ENCODE measurements around the gene WDR93. TPM values are rescaled to one million over a fixed set of nuclear protein-coding genes. Genes with fewer than 3 reads are reported as not detected.
A peak's percentile ranks its signal among the peaks of the same experiment; 100 is the strongest.
"Not testable (repeated sequence)": the region's sequence is repeated elsewhere in the genome, so short reads cannot be mapped to it uniquely, and the experiment has no call there.

Gene WDR93
- total RNA-seq, 1 donor from 2014 or later, result 0.41 TPM

GRCh38 chr15:89680282-89680873, 10.2 kb upstream of the WDR93 start:
- no peak for FAIRE-seq
- DNase-seq (ENCODE audit: low spot score in 2 of 2), result no peak

GRCh38 chr15:89681146-89681545, 9.5 kb upstream of the WDR93 start:
- no peak for FAIRE-seq
- no peak for DNase-seq (ENCODE audit: low spot score in 2 of 2)

GRCh38 chr15:89685995-89686394, 4.6 kb upstream of the WDR93 start:
- DNase-seq (ENCODE audit: low spot score in 2 of 2) (no peak), FAIRE-seq (no peak)

GRCh38 chr15:89686522-89686921, 4.1 kb upstream of the WDR93 start:
- DNase-seq (ENCODE audit: low spot score in 2 of 2), result no peak
- no peak for FAIRE-seq

GRCh38 chr15:89689930-89690275, 708 bp upstream of the WDR93 start:
- not testable (repeated sequence) for FAIRE-seq

GRCh38 chr15:89693091-89693490, 2.5 kb downstream of the WDR93 start:
- FAIRE-seq (no peak), DNase-seq (ENCODE audit: low spot score in 2 of 2) (no peak)

More at GRCh38 chr15:89689930-89690275, 708 bp upstream of the WDR93 start:
- DNase-seq (ENCODE audit: low spot score in 2 of 2), result not testable (repeated sequence)

- no peak for DNase-seq (ENCODE audit: low spot score in 2 of 2)
- FAIRE-seq, result no peak
Measured at GRCh38 chr15:89693696-89694095, 3.1 kb downstream of the WDR93 start.

- DNase-seq (ENCODE audit: low spot score in 2 of 2) (no peak), FAIRE-seq (no peak)
Measured at GRCh38 chr15:89695198-89695597, 4.6 kb downstream of the WDR93 start.

GRCh38 chr15:89704411-89704810, 13.8 kb downstream of the WDR93 start:
- FAIRE-seq (no peak), DNase-seq (ENCODE audit: low spot score in 2 of 2) (no peak)

- FAIRE-seq, result no peak
- DNase-seq (ENCODE audit: low spot score in 2 of 2), result no peak
Measured at GRCh38 chr15:89707577-89707976, 17.0 kb downstream of the WDR93 start.

- FAIRE-seq (no peak), DNase-seq (ENCODE audit: low spot score in 2 of 2) (no peak)
Measured at GRCh38 chr15:89714775-89715174, 24.2 kb downstream of the WDR93 start.

GRCh38 chr15:89723031-89723430, 32.4 kb downstream of the WDR93 start:
- DNase-seq (ENCODE audit: low spot score in 2 of 2), result no peak
- no peak for FAIRE-seq

- DNase-seq (ENCODE audit: low spot score in 2 of 2), result no peak
- FAIRE-seq, result no peak
Measured at GRCh38 chr15:89724621-89725020, 34.0 kb downstream of the WDR93 start.

GRCh38 chr15:89725064-89725463, 34.5 kb downstream of the WDR93 start:
- no peak for FAIRE-seq
- no peak for DNase-seq (ENCODE audit: low spot score in 2 of 2)

- DNase-seq (ENCODE audit: low spot score in 2 of 2) (no peak), FAIRE-seq (no peak)
Measured at GRCh38 chr15:89728254-89728653, 37.6 kb downstream of the WDR93 start.

GRCh38 chr15:89731275-89731674, 40.7 kb downstream of the WDR93 start:
- FAIRE-seq, result no peak

GRCh38 chr15:89732451-89733172, 42.0 kb downstream of the WDR93 start:
- no peak for DNase-seq (ENCODE audit: low spot score in 2 of 2)
- FAIRE-seq, result no peak

More at GRCh38 chr15:89731275-89731674, 40.7 kb downstream of the WDR93 start:
- DNase-seq (ENCODE audit: low spot score in 2 of 2), result no peak

GRCh38 chr15:89735773-89736172, 45.2 kb downstream of the WDR93 start:
- no peak for FAIRE-seq
- no peak for DNase-seq (ENCODE audit: low spot score in 2 of 2)

- FAIRE-seq (no peak), DNase-seq (ENCODE audit: low spot score in 2 of 2) (peak in 1 of 2 donors; percentile 74)
Measured at GRCh38 chr15:89740137-89740536, 49.5 kb downstream of the WDR93 start.

GRCh38 chr15:89743011-89743410, 52.4 kb downstream of the WDR93 start:
- DNase-seq (ENCODE audit: low spot score in 2 of 2) (no peak), FAIRE-seq (no peak)

GRCh38 chr15:89743594-89743993, 53.0 kb downstream of the WDR93 start:
- FAIRE-seq, result no peak
- DNase-seq (ENCODE audit: low spot score in 2 of 2), result no peak

GRCh38 chr15:89745131-89745530, 54.5 kb downstream of the WDR93 start:
- DNase-seq (ENCODE audit: low spot score in 2 of 2) (no peak), FAIRE-seq (no peak)

Measured in frontal cortex (tissue), 4 donors.